ENCODE measurements around the gene COL25A1. TPM values are rescaled to one million over a fixed set of nuclear protein-coding genes. Genes with fewer than 3 reads are reported as not detected.

Gene COL25A1
- total RNA-seq, 1 experiment from 2014 or later = not detected

GRCh38 chr4:108787724-108788123 is 514.7 kb downstream of the COL25A1 start:
- Histone ChIP-seq H3K79me2 (ENCODE audit: insufficient read depth, low read length) (no peaks in the 10 kb centered on the region), H3K9me3 (ENCODE audit: control insufficient read depth in 1 of 2, insufficient read depth in 1 of 2, low read depth in 1 of 2, low read length in 2 of 2) (no peaks in the 10 kb centered on the region), H3K27me3 (ENCODE audit: insufficient read depth, low read length) (no peaks in the 10 kb centered on the region), H3K9me2 (ENCODE audit: insufficient read depth) (no peaks in the 10 kb centered on the region), H2AFZ (ENCODE audit: low read depth, low read length, poor library complexity, severe bottlenecking) (no peak overlapping the region), H3K36me3 (ENCODE audit: control insufficient read depth in 1 of 2, insufficient read depth in 2 of 2, low read length in 2 of 2) (no peaks in the 10 kb centered on the region), H3K27ac (ENCODE audit: low read depth, low read length) (no peak overlapping the region), H4K20me1 (ENCODE audit: insufficient read depth) (no peaks in the 10 kb centered on the region), H3K4me3 (replicated peaks in 1 of 2; ENCODE audit: low read depth in 1 of 2, low read length in 2 of 2) (no peak overlapping the region), H3K9ac (ENCODE audit: low read length) (no peak overlapping the region), H3K4me1 (ENCODE audit: control insufficient read depth in 1 of 2, insufficient read depth in 2 of 2, low read length in 2 of 2) (no peaks in the 10 kb centered on the region), H3K4me2 (ENCODE audit: low read length) (no peak overlapping the region)
- TF ChIP-seq SIN3A (IDR thresholded peaks at IDR 0.05; ENCODE audit: low read depth) (no peak), EZH2phosphoT487 (IDR thresholded peaks at IDR 0.05; ENCODE audit: borderline replicate concordance) (no peak), POLR2A (IDR thresholded peaks at IDR 0.05; ENCODE audit: borderline replicate concordance, extremely low read depth, insufficient read depth, insufficient read length) (no peak), MAX (IDR thresholded peaks at IDR 0.05) (no peak), TCF7L2 (IDR thresholded peaks at IDR 0.05; ENCODE audit: borderline replicate concordance, extremely low read depth, insufficient read depth, insufficient read length) (no peak), ZNF274 (IDR thresholded peaks at IDR 0.05; ENCODE audit: low read depth, low read length) (no peak), RAD21 (IDR thresholded peaks at IDR 0.05; ENCODE audit: low read depth) (no peak), EGR1 (IDR thresholded peaks at IDR 0.05; ENCODE audit: low read depth) (no peak), YY1 (IDR thresholded peaks at IDR 0.05; ENCODE audit: extremely low read depth, insufficient replicate concordance, low read depth, low read length) (no peak), ELF1 (IDR thresholded peaks at IDR 0.05; ENCODE audit: borderline replicate concordance, low read depth) (no peak), CTCF (IDR thresholded peaks at IDR 0.05 in 2 of 3, conservative IDR thresholded peaks at IDR 0.05 in 1 of 3; ENCODE audit: borderline replicate concordance in 1 of 3, insufficient read depth in 1 of 3, low read depth in 2 of 3, low read length in 2 of 3) (no peak), REST (IDR thresholded peaks at IDR 0.05; ENCODE audit: low read depth) (no peak), CBX3 (IDR thresholded peaks at IDR 0.05; ENCODE audit: low read depth) (no peak), POLR2AphosphoS5 (IDR thresholded peaks at IDR 0.05; ENCODE audit: low read depth, low read length) (no peak), ATF3 (IDR thresholded peaks at IDR 0.05) (no peak), ZFX (IDR thresholded peaks at IDR 0.05) (no peak)
- CTCF ChIA-PET = no interaction called here
- no peak for DNase-seq (ENCODE audit: low read depth, low spot score)
- POLR2A ChIA-PET = no interaction called here
- no peak for ATAC-seq
- intact Hi-C loops (cut with micrococcal nuclease) = no loop called here
- no TSS peak for BruUV-seq (replicated peaks)
- RAD21 ChIA-PET (ENCODE audit: low non-redundant PET in 1 of 2, low total read pairs in 2 of 2, uncharacterized antibody in 2 of 2, unreplicated experiment in 2 of 2) = no interaction called here
